WI38 (cell line): ENCODE results near the gene CSGALNACT2.

Experiments
- H3K4me3 ChIP-seq: 2 replicates; pipeline ENCODE4 v1.5.1; 2011; ENCODE audit warnings: low read depth, mild to moderate bottlenecking, control low read depth, low read length
- TF ChIP-seq, protein P1 (sequence below): IDR thresholded peaks from 2 replicates; pipeline ENCODE4 v1.5.1; 2012; ENCODE audit warnings: low read depth, mild to moderate bottlenecking, control low read depth, low read length

The CSGALNACT2 gene

DNA sequence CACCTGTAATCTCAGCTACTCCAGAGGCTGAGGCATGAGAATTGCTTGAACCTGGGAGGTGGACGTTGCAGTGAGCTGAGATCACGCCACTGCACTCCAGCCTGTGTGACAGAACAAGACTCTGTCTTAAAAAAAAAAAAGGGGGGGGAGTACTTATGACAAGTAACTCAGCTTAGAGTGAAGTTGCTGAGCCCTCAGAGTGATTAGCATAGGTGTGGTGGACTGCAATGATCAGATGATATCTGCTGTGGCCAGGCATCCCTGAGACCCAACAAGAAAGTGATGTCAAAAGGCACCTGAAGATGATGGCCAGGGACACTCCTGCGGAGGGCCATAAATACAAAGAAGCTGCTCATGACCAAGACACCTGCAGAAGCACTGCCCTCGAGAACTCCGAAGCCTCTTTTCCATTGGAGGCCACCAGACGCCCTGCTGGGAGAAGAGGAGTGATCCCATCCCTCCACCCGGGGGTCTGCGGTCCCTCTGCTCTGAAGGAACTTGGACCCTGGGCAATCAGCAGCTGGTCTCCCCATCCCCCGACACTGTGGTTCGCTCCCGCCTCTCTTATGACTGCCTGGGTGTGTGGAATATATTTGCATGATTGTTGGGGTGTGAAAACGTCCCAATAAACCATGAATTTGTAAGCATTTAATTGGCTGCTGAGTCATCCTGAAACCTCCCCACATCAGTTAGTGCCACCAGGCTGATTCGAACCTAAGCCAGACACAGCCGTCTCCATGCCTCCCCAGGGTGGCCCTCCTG, 82.6 kb downstream of the CSGALNACT2 start:
- TF ChIP-seq, protein P1, sequence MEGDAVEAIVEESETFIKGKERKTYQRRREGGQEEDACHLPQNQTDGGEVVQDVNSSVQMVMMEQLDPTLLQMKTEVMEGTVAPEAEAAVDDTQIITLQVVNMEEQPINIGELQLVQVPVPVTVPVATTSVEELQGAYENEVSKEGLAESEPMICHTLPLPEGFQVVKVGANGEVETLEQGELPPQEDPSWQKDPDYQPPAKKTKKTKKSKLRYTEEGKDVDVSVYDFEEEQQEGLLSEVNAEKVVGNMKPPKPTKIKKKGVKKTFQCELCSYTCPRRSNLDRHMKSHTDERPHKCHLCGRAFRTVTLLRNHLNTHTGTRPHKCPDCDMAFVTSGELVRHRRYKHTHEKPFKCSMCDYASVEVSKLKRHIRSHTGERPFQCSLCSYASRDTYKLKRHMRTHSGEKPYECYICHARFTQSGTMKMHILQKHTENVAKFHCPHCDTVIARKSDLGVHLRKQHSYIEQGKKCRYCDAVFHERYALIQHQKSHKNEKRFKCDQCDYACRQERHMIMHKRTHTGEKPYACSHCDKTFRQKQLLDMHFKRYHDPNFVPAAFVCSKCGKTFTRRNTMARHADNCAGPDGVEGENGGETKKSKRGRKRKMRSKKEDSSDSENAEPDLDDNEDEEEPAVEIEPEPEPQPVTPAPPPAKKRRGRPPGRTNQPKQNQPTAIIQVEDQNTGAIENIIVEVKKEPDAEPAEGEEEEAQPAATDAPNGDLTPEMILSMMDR, result no peak
- no peak overlapping the region for H3K4me3 ChIP-seq

DNA sequence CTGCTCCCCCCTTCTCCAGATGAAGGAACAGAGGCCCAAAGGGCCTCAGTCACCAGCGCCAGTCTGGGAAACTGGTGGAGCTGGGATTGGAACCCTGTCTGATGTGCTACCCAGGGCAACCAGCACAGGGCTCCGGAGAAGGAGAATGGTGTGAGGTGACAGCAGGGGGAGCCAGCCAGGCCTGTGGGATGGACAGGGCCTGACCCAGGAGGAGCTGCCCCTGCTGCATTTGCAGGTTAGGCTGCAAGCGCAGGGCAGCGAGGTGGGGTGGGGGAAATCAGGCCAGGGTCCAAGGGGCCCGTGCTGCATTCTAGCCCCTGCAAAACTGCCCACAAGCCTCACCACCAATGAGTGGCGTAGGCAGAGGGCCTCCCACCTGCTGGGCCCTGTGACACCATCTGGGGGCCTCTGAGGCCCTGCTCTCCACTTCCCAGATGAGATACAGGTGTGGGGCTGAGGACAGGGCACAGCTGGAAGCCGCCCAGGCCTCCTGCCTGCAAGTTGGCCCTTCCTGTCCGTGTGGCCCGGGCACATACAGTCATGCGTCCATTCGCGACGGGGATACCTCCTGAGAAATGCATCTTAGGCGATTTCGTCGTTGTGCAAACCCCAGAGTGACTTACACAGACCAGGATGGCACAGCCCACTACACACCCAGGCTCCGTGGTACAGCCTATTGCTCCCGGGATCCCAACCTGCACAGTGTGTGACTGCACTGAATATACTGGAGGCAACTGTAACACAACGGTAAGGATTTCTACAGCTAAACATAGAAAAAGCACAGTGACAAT, 83.4 kb downstream of the CSGALNACT2 start:
- H3K4me3 ChIP-seq, result no peak overlapping the region
- TF ChIP-seq, protein P1, result no peak

DNA sequence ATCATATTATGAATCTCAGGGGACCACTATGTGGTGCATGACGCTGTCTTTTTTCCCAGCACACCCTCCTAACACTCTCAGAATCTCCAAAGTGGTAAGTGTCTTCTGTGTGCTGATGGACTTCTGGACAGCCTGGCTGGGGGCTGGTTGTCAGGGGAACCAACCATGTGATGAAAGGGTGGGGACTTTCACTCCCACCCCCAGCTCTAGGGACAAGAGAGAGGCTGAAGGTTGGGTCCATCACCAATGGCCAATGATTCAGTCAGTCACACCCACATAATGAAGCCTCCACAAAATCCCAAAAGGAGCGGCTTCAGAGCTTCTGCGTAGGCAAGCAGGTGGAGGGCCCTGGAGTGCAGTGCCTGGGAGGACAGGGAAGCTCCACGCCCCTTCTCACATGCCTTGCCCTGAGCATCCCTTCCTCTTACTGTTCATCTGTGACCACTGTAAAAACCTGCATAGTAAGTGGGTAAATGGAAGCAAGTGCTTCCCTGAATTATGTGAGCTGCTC, 84.0 kb downstream of the CSGALNACT2 start:
- H3K4me3 ChIP-seq, result no peak overlapping the region
- TF ChIP-seq, protein P1, result no peak

DNA sequence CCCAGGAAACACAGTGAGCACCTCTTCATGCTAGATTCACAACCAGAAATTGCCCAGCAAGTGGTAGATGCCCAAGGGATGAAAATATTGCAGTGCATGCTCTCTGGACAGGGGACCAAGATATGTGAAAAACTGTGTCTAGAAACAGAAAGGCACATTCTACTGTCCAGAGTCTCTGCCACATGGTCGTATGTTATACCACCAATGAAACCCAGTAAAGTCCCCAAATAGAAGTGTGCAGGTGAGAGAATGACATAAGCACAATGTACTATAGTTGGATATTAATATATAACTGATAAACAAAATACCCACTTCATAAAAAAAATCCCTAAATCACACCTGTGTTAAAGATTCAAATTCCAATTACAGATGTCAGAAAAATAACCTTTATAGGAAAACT, 84.8 kb downstream of the CSGALNACT2 start:
- TF ChIP-seq, protein P1, result no peak
- H3K4me3 ChIP-seq, result no peak overlapping the region

DNA sequence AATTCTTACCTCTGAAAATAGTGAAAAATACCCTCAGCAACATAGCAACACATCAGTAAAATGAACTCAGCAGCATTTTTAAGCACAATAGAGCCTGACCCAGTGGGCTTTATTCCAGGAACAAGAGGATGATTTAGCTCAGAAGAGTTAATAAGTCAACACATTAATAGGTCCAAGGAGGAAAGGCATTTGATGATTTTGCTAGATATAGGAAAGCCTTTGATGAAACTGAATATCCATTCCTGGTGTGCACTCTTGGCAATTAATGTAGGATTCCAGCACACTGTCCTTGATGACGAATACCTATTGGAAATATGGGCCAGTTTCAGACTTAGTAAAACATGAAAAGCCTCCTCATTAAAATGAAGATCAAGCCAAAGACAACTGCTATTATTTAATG, 86.1 kb downstream of the CSGALNACT2 start:
- TF ChIP-seq, protein P1, result no peak
- no peak overlapping the region for H3K4me3 ChIP-seq

DNA sequence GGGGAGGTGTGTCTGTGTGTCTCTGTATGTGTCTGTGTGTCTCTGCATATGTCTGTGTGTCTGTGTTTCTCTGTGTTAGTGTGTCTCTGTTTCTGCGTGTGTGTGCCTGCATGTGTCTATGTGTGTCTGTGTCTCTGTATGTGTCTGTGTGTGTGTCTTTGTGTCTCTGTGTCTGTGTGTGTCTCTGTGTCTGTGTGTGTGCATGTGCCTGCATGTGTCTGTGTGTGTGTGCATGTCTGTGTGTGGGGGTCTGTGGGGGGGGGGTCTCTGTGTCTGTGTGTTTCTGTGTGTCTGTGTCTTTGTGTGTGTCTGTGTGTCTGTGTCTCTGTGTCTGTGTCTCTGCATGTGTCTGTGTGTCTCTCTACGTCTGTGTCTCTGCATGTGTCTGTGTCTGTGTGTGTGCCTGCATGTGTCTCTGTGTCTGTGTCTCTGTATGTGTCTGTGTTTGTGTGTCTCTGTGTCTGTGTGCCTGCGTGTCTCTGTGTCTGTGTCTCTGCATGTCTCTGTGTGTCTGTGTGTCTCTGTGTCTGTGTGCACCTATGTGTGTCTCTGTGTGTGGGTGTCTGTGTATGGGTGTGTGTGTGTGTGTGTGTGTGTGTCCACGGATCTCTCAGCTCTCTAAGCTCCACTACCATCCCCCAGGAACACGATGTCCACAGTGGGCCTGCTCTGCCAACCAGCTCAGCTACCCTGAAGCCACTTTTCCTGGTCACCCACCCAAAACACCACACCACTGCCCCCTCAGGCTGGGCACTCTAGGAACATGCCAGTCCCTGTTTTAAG, 87.0 kb downstream of the CSGALNACT2 start:
- H3K4me3 ChIP-seq, result no peak overlapping the region
- TF ChIP-seq, protein P1, result no peak
